HepG2 (cell line): ENCODE measurements around the gene ARL5A. TPM values are rescaled to one million over a fixed set of nuclear protein-coding genes. Genes with fewer than 3 reads are reported as not detected.

Experiments used
- KIAA2018 ChIP-seq: sonication (generic); formaldehyde crosslinking; IDR thresholded peaks from 2 replicates; pipeline ENCODE4 v1.5.0; 2020; ENCODE audit warnings: mild to moderate bottlenecking, missing genetic modification reagents, borderline replicate concordance
- PRDM10 ChIP-seq: sonication (generic); formaldehyde crosslinking; IDR thresholded peaks from 2 replicates; pipeline ENCODE4 v1.4.0; 2020; ENCODE audit warnings: low read depth, missing genetic modification reagents
- RERE ChIP-seq: IDR thresholded peaks from 2 replicates; pipeline ENCODE4 v1.6.1; 2016; ENCODE audit warnings: low read depth, missing genetic modification reagents, missing compliant biosample characterization
- ZFP36L2 ChIP-seq: sonication (generic); formaldehyde crosslinking; IDR thresholded peaks from 2 replicates; pipeline ENCODE4 v1.4.0; 2020; ENCODE audit warnings: missing genetic modification reagents
- ZNF331 ChIP-seq: sonication (generic); formaldehyde crosslinking; IDR thresholded peaks from 2 replicates; pipeline ENCODE4 v1.4.0; 2020; ENCODE audit warnings: missing genetic modification reagents
- ZZZ3 ChIP-seq: sonication (generic); formaldehyde crosslinking; IDR thresholded peaks from 2 replicates; pipeline ENCODE4 v1.4.0; 2020; ENCODE audit warnings: missing genetic modification reagents, mild to moderate bottlenecking, borderline replicate concordance
- polyA plus RNA-seq, 8 experiments: library from polyadenylated mRNA; depleted of rRNA in 3 of 8; stranded (reverse) in 7 of 8; unstranded in 1 of 8; fragments of >200 nt; fragmentation: Illumina TruSeq in 4 of 8; extraction: Trizol in 4 of 8; gene quantifications; 2 replicates each; pipeline versions ENCODE4 v1.2.1 to v1.2.3, GENCODE V29; 2011 to 2016; ENCODE audit warnings: low read depth in 4 of 8, missing spikeins in 1 of 8, mixed read lengths in 1 of 8; ENCODE audit not compliant: insufficient read depth in 1 of 8
- total RNA-seq, 5 experiments: library from RNA; depleted of rRNA; stranded (reverse); fragments of >200 nt; fragmentation: Illumina TruSeq; extraction: Trizol; gene quantifications; 2 replicates each; pipeline ENCODE4 v1.2.3, GENCODE V29; 2016; ENCODE audit warnings: low read depth in 1 of 5
- TF ChIP-seq, protein P1 (sequence below): sonication (generic); formaldehyde crosslinking; IDR thresholded peaks from 2 replicates; pipeline ENCODE4 v1.4.0; 2020; ENCODE audit warnings: missing genetic modification reagents, borderline replicate concordance

The ARL5A gene
- total and polyA plus RNA-seq, 2 of the 13 experiments (the other 11 are each of a cell fraction or from before 2014, with no cell fraction given) = 47.5 to 149 TPM

- TF ChIP-seq, protein P1, sequence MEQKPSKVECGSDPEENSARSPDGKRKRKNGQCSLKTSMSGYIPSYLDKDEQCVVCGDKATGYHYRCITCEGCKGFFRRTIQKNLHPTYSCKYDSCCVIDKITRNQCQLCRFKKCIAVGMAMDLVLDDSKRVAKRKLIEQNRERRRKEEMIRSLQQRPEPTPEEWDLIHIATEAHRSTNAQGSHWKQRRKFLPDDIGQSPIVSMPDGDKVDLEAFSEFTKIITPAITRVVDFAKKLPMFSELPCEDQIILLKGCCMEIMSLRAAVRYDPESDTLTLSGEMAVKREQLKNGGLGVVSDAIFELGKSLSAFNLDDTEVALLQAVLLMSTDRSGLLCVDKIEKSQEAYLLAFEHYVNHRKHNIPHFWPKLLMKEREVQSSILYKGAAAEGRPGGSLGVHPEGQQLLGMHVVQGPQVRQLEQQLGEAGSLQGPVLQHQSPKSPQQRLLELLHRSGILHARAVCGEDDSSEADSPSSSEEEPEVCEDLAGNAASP (CRISPR knock-in tag) = peak; percentile 18; the same call in 1 of the 2 replicates
- TF ChIP-seq PRDM10 (CRISPR knock-in tag) = peak; percentile 12; the same call in 1 of the 2 replicates
- 0 out of 2 replicates have a peak, but pooled peaks have one; percentile 49 for TF ChIP-seq RERE
- peak; percentile 87; the same call in 1 of the 2 replicates for TF ChIP-seq KIAA2018 (CRISPR knock-in tag)
- no peak for TF ChIP-seq ZZZ3 (CRISPR knock-in tag)
- no peak for TF ChIP-seq ZFP36L2 (CRISPR knock-in tag)
- TF ChIP-seq ZNF331 (CRISPR knock-in tag) = peak; percentile 91
Observed at GRCh38 chr2:151828143-151828889, at the start of gene ARL5A (continued).
